ENCODE data around the gene CCDC24. TPM values are rescaled to one million over a fixed set of nuclear protein-coding genes. Genes with fewer than 3 reads are reported as not detected.

The CCDC24 gene
- total and polyA plus RNA-seq, 2 of the 13 experiments (the other 11 are each of a cell fraction or from before 2014, with no cell fraction given) = 1.4 to 2.9 TPM

GRCh38 chr1:43991200-43991475 lies 261 bp upstream of the CCDC24 start (continued):
- TF ChIP-seq PAXIP1 (CRISPR knock-in tag; conservative IDR thresholded peaks at IDR 0.05) (no peak), ZNF557 (CRISPR knock-in tag; IDR thresholded peaks at IDR 0.05) (0 out of 2 replicates have a peak, but pooled peaks have one; percentile 5), POLR2G (IDR thresholded peaks at IDR 0.05; ENCODE audit: low read depth, low read length) (peak; percentile 69; the same call in 1 of the 2 replicates), ZNF446 (CRISPR knock-in tag; IDR thresholded peaks at IDR 0.05) (no peak), PAF1 (CRISPR knock-in tag; IDR thresholded peaks at IDR 0.05) (no peak), ZBTB42 (CRISPR knock-in tag; IDR thresholded peaks at IDR 0.05) (no peak), KLF9 (CRISPR knock-in tag; IDR thresholded peaks at IDR 0.05; ENCODE audit: low read depth) (no peak), GATA4 (IDR thresholded peaks at IDR 0.05; ENCODE audit: borderline replicate concordance, low read depth) (no peak), NR2F6 (IDR thresholded peaks at IDR 0.05) (no peak), NR2F6 (CRISPR knock-in tag; IDR thresholded peaks at IDR 0.05) (no peak), CBFB (CRISPR knock-in tag; IDR thresholded peaks at IDR 0.05) (0 out of 2 replicates have a peak, but pooled peaks have one; percentile 5), TOPORS (CRISPR knock-in tag; IDR thresholded peaks at IDR 0.05) (0 out of 2 replicates have a peak, but pooled peaks have one; percentile 20), ZNF224 (CRISPR knock-in tag; IDR thresholded peaks at IDR 0.05) (peak; percentile 42; the same call in 1 of the 2 replicates), ZBTB26 (CRISPR knock-in tag; IDR thresholded peaks at IDR 0.05; ENCODE audit: borderline replicate concordance) (no peak), REXO4 (CRISPR knock-in tag; IDR thresholded peaks at IDR 0.05; ENCODE audit: borderline replicate concordance) (no peak), POLR2AphosphoS5 (IDR thresholded peaks at IDR 0.05; ENCODE audit: low read depth, low read length) (no peak; the same call in 1 of the 2 replicates)
- TF ChIP-seq, protein P1, sequence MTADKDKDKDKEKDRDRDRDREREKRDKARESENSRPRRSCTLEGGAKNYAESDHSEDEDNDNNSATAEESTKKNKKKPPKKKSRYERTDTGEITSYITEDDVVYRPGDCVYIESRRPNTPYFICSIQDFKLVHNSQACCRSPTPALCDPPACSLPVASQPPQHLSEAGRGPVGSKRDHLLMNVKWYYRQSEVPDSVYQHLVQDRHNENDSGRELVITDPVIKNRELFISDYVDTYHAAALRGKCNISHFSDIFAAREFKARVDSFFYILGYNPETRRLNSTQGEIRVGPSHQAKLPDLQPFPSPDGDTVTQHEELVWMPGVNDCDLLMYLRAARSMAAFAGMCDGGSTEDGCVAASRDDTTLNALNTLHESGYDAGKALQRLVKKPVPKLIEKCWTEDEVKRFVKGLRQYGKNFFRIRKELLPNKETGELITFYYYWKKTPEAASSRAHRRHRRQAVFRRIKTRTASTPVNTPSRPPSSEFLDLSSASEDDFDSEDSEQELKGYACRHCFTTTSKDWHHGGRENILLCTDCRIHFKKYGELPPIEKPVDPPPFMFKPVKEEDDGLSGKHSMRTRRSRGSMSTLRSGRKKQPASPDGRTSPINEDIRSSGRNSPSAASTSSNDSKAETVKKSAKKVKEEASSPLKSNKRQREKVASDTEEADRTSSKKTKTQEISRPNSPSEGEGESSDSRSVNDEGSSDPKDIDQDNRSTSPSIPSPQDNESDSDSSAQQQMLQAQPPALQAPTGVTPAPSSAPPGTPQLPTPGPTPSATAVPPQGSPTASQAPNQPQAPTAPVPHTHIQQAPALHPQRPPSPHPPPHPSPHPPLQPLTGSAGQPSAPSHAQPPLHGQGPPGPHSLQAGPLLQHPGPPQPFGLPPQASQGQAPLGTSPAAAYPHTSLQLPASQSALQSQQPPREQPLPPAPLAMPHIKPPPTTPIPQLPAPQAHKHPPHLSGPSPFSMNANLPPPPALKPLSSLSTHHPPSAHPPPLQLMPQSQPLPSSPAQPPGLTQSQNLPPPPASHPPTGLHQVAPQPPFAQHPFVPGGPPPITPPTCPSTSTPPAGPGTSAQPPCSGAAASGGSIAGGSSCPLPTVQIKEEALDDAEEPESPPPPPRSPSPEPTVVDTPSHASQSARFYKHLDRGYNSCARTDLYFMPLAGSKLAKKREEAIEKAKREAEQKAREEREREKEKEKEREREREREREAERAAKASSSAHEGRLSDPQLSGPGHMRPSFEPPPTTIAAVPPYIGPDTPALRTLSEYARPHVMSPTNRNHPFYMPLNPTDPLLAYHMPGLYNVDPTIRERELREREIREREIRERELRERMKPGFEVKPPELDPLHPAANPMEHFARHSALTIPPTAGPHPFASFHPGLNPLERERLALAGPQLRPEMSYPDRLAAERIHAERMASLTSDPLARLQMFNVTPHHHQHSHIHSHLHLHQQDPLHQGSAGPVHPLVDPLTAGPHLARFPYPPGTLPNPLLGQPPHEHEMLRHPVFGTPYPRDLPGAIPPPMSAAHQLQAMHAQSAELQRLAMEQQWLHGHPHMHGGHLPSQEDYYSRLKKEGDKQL (CRISPR knock-in tag; IDR thresholded peaks at IDR 0.05; ENCODE audit: low read depth) = no peak

Data from HepG2 (cell line).